HG02885 (cell line): ENCODE results near the gene AMZ1.
A peak's percentile ranks its signal among the peaks of the same experiment; 100 is the strongest.

ENCODE experiments used
- ATAC-seq: cut with Tn5 transposase; IDR thresholded peaks from one replicate; pipeline ENCODE4 v1.9.1; 2021; ENCODE audit warnings: mild to moderate bottlenecking; ENCODE audit not compliant: unreplicated experiment, poor library complexity

Gene AMZ1, protein sequence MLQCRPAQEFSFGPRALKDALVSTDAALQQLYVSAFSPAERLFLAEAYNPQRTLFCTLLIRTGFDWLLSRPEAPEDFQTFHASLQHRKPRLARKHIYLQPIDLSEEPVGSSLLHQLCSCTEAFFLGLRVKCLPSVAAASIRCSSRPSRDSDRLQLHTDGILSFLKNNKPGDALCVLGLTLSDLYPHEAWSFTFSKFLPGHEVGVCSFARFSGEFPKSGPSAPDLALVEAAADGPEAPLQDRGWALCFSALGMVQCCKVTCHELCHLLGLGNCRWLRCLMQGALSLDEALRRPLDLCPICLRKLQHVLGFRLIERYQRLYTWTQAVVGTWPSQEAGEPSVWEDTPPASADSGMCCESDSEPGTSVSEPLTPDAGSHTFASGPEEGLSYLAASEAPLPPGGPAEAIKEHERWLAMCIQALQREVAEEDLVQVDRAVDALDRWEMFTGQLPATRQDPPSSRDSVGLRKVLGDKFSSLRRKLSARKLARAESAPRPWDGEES

DNA sequence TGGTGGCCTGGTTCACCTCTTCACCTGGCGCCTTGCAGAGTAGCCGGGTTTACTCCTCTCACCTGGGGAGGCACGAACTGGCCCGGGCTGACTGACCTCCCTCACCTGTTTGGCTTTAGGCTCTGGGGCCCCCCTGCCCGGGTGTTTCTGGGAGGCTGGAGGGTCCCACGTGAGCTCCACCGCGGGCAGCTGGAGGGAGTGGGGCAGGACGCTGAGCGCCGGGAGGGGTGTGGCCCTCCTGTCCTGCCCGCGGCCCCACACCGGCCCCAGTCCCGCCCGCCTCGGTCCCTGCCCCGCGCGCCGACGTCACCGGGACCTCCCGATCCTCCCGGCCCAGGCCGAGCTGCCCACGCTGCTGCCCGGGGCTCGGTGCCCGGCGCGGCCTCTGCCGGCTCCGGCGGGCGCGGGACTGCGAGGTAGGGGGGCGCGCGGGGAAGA lies at the start of gene AMZ1:
Gene AMZ1, plus strand, starts transcription at position 322 of the 438 bp plus-strand sequence. CDS start 12,250 bp downstream, outside the sequence.
- no peak for ATAC-seq

DNA sequence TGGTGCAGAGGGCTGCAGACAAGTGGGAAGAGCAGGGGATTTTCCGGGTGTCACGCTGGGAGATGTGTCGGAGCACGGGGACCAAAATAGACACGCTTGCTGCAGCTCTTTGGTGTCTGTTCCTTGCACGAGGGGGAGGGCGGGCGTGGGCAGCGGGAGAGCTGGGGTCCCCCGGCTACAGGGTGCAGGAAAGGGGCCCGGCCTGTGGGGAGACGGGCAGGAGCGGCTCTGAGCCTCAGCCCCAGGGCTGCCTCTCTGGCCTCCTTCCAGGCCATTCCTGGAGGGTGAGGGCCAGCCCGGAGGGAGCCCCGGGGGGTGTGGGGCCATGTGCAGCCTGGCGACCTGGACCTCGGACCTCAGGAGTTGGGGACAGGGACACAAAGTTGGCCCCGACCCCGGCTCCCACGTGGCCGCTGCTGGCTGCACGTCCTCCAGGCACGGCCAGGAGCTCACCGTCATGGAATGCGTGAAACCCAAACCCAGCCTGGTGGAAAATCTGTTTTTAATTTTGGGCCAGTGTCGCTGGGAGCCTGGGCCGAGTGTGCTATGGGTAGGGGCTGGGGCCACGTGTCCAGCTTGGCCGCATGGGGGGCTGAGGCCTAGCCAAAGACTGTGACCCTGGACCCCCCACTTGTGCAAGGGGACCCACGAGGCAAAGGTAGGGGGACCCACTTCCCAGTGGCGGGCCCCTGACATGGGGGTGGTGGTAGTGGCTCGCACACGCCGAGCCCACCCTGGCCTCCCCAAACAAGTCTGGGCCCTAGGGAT lies 49.6 kb upstream of the AMZ1 start:
- ATAC-seq = no peak

DNA sequence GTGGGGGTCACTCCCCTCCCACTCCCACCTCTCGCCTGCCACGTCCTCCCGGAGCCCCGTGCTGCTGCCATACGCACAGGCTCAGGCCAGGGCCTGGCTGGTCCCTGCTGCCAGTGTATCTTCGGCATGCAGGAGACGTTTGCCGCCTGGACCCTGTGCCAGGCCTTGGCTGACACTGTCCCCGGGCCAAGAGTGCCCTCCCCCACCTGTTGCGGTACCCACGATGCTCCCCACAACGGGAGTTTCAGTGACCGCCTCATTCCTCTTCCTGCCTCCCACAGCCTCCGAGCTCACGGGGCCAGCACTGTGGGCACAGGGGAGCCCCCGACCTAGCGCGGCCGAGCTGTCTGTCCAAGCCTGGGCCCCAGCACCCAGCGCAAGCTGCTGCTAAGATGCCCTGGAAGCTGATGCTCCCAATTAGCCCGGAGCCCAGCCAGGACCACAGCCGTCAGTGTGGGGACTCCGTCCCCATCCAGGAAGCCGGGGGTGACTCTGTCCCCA lies 48.8 kb upstream of the AMZ1 start:
- ATAC-seq = no peak

DNA sequence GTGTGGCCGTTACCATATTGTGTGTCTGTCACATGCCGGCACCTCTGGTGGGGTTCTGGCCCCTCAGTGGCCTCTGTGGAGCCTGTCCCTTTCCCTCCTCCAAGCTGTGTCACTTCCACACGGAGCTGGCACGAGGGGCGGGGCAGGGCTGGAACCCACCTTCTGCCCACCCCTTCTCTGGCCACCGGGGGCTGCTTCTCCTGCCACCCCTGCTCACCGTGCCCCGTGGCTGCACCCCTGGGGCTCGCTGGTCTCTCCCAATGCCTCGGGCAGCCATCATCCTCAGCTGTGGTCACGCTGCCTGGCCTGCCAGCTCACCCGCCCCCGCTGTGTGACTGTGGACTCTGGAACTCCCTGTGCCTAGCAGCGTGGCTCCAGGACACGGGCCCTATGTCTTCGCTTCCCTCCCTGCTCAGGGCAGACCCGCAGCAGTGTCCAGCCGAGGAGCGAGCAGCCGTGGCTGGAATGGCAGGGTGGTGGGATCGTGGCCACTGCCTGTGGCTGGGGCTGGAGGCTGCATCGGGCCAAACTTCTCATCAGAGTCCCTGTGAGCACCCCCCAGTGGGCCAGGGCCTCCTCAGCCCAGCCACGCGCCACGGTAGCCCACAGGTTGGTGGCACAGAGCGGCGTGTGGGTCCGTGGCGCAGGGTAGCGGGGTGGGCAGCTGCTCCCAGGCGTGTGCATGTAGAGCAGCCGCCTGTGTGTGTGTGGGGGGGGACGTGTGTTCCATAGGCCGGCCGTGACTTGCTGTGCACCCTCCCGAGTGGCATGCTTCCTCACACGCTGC lies 48.1 kb upstream of the AMZ1 start:
- no peak for ATAC-seq

DNA sequence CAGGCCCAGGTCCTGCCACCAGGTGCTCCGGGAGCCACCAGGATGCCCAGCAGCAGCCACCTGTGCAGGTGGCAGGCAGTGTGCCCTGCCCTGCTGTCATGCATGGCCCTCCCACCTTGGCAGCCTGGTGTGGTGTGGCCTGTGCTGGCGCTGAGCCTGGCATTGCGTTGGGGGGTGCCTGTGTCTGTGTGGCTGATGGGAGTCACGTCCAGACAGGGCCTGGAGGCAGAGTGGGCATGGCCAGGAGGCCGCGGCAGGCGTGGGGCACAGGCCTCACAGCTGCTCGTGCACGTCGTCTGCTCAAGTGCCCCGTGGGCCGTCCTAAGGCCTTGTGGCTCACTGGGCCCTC lies 47.5 kb upstream of the AMZ1 start:
- ATAC-seq = no peak

DNA sequence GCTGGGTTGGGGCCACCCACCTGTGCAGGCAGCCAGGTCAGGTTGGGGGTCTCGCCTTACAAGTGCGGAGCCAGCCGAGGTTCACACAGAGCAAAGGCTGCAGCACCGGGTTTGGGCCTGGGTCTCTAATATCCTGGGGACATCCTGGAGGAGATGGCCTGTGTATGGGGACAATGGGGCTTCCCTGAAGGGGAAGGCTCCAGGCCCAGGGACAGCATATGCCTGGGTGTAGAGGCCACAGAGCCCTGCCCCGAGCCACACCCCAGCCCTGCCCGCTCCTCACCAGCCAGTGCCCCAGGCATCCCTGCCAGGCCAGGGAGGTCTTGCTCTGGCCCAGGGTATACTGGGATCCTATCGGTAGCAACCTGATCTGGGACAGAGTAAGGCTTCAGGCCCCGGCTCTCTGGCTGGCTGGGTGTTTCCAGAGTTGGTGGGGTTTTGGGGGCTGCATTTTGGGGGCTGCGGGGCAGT lies 47.1 kb upstream of the AMZ1 start:
- no peak for ATAC-seq

DNA sequence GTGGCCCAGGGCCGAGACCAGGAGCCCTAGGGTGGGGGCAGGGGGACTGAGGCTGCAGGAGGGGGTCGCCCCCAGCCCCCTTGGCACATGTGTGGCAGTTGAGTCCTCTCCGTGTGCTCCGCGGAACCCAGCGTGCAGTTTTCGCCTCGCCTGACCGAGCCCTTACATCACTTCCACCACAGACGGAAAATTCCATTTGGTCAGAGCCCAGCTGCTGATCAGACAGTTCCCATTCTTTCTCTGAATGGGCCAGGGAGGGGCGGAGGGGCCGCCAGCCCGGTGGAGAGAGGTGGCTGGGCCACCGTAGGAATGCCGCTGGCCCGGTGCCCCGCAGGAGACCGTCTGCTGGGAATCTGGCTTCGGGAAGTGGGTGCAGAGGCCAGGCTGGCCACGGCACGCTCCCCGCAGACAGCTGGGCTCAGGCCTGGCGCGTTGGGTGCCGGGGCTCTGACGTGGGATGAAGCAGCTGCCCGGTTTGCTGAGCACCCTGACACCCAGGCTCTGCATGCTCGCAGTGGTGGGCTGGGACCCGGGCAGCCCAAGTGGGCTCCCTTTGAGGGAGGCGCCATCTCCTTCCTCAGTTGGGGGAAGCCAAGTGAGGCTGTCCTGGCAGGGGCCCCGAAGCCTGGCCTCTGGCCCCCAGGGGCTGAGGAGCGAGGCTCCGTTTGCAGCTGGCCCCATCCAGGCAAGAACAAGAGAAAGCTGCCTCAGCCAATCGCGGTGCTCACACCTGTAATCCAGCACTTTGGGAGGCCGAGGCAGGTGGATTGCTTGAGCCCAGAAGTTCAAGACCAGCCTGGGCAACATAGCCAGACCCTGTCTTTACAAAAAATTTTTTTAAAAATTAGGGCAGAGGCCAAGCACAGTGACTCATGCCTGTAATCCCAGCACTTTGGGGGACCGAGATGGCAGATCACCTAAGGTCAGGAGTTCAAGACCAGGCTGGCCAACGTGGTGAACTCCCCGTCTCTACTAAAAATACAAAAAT lies 46.3 kb upstream of the AMZ1 start:
- peak; percentile 41 for ATAC-seq

DNA sequence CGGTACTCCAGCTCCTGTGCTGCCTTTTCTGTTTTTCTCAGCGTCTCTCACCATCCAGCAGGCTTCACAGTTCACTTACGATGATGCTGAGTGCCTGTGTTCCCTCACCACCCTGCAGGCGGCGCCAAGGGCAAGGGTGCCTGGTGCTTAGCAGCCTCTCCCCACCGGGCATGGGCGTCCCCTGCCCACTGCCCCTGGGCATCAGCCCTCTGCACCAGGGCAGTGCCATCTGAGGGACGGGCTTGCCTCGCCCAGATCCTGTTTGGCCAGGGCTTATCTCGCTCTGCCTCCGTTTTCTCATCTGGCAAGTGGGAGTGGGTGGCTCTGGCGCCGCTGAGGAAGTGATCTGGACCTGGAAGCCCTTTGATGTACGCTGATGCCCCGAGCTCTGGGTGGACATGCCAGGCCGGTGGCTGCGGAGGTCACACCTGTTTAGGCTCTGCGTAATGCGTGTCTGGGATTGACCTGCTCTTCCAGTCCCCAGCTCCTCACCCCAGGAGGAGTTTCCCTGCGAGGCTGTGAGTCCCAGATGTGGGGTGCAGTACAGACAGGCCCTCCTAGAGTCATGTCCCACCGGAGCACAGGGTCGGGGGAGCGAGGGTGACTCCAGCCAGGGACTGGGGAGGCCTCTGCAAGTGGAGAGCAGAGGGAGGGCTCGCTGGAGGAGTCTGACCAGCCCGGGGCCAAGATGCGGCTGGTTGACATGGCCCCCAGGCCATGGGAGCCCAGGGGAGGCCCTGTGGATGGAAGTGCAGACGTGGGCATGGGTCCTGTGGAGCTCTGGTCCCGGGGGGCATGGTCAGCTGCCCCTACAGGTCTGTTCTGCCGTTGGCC lies 44.4 kb upstream of the AMZ1 start:
- no peak for ATAC-seq

DNA sequence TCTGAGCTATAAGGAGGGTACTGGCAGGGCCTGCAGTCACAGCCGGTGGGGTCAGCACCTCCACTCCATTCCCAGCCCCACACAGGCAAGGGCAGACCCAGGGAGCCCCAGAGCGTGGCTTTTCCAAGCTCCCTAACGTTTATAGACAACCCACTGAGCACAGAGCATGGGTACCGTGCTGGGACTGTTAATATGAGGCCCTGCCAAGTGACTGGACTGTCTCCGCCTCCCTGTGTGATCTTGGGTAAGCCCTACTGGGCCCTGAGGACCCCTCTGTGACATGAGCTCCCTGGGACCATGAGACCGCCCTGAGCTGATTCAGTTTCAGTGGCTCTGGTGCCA lies 43.8 kb upstream of the AMZ1 start:
- ATAC-seq = no peak

DNA sequence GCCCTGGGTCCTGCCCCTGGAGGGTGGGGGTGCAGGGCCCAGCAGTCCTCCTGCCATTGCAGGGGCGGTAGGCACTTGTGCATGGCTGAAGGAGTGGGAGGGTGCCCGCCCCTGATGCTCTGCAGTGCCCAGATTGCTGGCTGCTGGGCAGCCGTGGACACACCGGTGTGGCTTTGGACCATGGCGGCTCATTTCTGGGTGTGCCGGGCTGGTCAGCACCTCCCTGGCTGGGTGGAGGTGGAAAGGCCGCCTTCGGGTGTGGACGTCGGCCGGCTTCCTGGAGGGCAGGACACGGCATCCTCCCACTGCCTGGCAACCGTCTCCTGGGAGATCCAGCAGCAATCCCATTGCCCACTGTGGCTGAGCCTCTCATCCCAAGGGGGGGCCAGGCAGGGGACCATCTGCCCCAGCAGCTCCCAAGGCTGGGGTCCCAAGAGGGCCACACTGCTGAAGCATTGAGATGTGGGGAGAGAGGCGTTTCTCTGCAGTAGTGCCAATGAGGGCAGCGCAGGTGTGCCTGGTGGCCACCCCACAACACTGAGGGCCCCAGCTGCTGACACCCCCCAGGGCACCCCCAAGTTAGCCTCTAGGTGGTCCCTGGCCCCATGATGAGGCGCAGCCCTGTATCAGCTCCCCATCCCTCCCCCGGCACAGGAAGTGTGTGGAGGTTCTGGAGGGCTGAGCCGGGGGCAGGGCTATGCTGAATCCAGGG lies 43.3 kb upstream of the AMZ1 start:
- peak; percentile 31 for ATAC-seq

DNA sequence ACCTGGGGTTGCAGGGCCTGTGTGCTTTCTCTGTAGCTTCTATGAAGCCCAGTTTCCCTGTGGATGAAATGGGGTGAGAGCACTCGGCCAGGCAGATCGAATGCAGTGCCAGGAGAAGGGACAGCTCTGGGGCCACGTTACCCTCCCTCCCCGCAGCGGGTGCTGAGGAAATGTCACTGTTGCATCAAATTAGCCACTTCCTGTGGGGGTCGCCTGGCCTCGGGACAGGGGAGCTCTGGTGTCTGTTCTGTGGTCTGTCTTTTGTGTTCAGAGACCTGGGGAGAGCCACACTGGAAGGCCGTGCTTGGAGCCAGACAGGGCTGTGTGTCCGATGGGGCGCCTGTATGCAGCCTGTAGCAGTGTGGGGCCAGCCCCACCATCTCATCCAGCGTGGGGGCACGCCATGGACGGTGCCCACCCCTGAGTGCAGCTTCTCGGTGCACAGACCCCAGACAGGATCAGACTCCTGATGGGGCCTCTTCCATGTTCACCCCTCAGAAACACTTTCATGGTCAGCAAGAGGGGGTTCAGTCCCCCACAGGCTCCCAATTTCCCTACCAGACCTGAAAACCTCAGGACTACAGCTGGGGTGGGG lies 42.6 kb upstream of the AMZ1 start:
- peak; percentile 51 for ATAC-seq

DNA sequence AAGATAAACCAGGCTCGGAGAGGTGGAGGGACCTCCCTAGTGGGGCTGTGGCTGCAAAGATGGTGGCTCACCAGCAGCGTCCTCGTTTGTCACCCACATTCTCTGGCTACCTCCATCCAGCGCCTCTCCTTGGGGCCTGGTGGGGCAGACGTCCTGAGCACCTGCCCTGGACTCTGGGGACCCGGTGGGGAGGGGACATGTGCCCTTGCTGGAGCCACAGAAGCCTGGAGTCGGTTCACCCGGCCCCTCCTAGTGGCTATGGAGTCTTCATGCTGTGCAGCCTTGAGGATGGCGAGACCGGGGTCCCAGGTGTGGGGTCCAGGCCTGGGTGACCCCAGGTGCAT lies 41.7 kb upstream of the AMZ1 start:
- ATAC-seq = no peak

DNA sequence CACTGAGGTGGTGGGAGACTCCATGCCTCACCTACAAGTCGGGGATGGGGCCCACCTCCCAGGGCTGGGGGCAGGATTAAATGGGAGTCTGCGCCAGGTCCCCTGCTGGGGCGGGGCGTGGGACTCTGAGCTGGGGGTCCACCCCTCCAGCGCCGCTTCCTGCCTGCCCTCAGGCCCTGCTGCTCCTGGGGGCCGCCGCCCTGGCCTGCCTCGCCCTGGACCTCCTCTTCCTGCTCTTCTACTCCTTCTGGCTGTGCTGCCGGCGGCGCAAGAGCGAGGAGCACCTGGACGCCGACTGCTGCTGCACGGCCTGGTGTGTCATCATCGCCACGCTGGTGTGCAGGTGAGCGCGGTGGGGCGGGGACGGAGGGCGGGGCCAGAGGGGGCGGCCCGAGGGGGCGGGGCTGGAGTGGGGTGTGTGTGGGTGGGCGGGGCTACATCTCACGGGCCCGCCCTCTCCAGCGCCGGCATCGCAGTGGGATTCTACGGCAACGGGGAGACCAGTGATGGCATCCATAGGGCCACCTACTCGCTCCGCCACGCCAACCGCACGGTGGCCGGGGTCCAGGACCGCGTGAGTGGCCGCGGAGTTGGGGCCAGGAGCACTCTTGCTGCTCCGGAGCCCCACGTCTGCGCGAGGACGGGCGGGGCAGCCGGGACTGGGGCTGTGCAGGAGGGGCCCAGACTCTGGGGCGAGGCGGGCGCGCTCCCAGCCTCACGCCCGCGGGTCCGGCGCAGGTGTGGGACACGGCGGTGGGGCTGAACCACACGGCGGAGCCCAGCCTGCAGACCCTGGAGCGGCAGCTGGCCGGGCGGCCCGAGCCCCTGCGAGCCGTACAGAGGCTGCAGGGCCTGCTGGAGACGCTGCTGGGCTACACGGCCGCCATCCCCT lies 41.1 kb upstream of the AMZ1 start:
- no peak for ATAC-seq

DNA sequence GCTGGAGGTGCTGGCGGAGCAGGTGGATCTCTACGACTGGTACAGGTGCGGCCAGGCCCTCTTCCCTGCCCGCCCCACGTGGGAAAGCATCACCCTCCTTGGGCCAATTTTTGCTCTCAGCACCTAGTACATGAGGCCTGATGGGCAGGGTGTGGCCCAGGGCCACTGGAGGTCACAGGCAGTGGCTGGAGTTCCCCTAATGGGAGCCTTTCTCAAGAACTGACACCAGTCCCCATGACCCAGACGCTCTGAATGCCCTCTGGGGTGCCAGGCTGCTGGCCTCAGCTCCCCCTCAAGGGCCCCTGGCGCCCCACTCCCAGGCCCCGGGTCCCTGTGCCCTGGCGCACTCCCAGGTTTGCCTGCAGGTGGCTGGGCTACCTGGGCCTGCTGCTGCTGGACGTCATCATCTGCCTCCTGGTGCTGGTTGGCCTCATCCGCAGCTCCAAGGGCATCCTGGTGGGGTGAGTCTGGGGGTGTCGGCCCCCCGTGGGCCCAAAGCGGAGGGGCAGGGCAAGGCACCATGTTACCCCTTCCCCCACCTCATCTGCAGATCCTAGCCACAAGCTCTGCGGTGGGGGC lies 40.3 kb upstream of the AMZ1 start:
- no peak for ATAC-seq

DNA sequence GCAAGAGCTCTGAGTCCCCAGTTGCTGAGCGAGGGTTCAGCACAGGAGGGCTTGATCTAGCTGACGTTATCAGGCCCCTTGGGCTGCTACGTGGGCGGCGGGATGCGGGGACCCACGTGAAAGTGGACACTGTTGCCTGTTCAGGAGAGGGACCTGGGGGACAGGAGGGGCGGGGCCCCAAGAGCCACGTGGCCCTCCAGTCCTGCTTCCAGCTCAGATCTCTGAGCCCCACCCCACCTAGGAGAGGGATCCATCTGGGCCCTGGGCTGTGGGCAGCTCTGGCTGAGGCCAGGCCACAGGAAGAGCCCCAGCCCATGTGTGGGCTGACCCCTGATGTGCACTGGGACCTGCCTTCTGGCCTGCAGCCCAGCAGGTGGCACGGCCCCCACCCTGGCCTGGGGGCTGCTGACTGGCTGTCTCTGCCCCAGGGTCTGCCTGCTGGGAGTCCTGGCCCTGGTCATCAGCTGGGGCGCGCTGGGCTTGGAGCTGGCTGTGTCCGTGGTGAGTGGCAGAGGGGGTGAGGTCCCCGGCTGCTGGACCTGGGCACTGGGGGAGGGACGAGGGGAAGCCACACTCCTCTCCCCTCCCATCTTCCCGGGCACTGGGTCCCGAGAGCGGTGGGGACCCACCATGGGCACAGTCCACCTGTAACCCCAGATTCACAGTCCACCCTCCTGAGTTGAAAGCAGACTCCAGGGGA lies 38.7 kb upstream of the AMZ1 start:
- no peak for ATAC-seq

DNA sequence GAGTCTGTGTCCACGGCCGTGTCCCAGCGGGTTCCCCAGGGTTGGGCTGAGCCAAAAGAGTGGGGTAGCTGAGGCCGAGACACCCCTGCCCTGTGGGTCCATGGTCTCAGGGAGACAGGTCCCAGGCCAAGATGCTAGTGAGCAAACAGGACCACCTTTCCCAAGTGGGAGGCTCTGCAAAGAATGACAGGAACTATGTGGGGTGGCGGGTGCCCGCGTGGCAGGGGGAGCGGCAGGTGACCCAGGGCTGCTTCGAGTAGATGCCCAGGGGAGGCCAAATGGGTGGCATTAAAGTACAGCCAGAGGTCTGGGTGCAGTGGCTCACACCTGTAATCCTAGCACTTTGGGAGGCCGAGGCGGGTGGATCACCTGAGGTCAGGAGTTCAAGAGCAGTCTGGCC lies 38.0 kb upstream of the AMZ1 start:
- ATAC-seq = no peak
